PC-3 (cell line): ENCODE data around the gene ATG4B. TPM values are rescaled to one million over a fixed set of nuclear protein-coding genes. Genes with fewer than 3 reads are reported as not detected.

Experiments used
- ATAC-seq: fragments of 200-7000 bp; cut with Tn5 transposase; 2 replicates; pipeline ENCODE4 v1.9.1; 2020; ENCODE audit warnings: mild to moderate bottlenecking, moderate library complexity
- BruUV-seq: library from RNA; stranded (reverse); fragments of 400-500 nt; replicated peaks from 2 replicates; lab custom pipeline; 2021; lab: Mats Ljungman, UMichigan
- CTCF ChIA-PET: fragments of 300-600 bp; sonication (Branson Sonifier 250); formaldehyde crosslinking; loops from one replicate; lab custom pipeline; 2022; ENCODE audit warnings: antibody characterized with exemption; lab: Charles Lee
- POLR2A ChIA-PET: fragments of 300-600 bp; sonication (Branson Sonifier 250); formaldehyde crosslinking; loops from one replicate; lab custom pipeline; 2022; ENCODE audit warnings: antibody characterized with exemption; ENCODE audit not compliant: unreplicated experiment; lab: Charles Lee
- DNase-seq: peaks from one replicate; pipeline ENCODE4 v3.0.0-alpha.2; 2015
- H2AFZ ChIP-seq: fragments of 300-600 bp; sonication (generic); 2 replicates; pipeline ENCODE4 v1.6.0; 2016; ENCODE audit warnings: antibody characterized with exemption, low read length
- H3F3A ChIP-seq: fragments of 300-600 bp; sonication (generic); one replicate; pipeline ENCODE4 v1.6.0; 2017; ENCODE audit warnings: antibody characterized with exemption, low read length, control low read depth, mild to moderate bottlenecking; ENCODE audit not compliant: unreplicated experiment
- H3K27ac ChIP-seq: fragments of 300-600 bp; sonication (generic); 2 replicates; pipeline ENCODE4 v1.5.1; 2016; ENCODE audit warnings: mild to moderate bottlenecking, low read length
- H3K27me3 ChIP-seq: fragments of 300-600 bp; sonication (generic); 2 replicates; pipeline ENCODE4 v1.6.1; 2016; ENCODE audit warnings: low read length, mixed read lengths
- H3K36me3 ChIP-seq: fragments of 300-600 bp; sonication (generic); 2 replicates; pipeline ENCODE4 v1.6.1; 2016; ENCODE audit warnings: low read depth, mixed run types, low read length, mixed read lengths
- H3K4me1 ChIP-seq: fragments of 300-600 bp; sonication (generic); 2 replicates; pipeline ENCODE4 v1.5.1; 2016; ENCODE audit warnings: low read length; ENCODE audit not compliant: insufficient read depth
- H3K4me2 ChIP-seq: fragments of 300-600 bp; sonication (generic); 2 replicates; pipeline ENCODE4 v1.6.0; 2016; ENCODE audit warnings: low read length
- H3K4me3 ChIP-seq: fragments of 300-600 bp; sonication (generic); 2 replicates; pipeline ENCODE4 v1.5.1; 2016; ENCODE audit warnings: mild to moderate bottlenecking, low read length, mixed read lengths
- H3K79me2 ChIP-seq: fragments of 300-600 bp; sonication (generic); 2 replicates; pipeline ENCODE4 v1.6.1; 2017; ENCODE audit warnings: low read length, mixed read lengths
- H3K9ac ChIP-seq: fragments of 300-600 bp; sonication (generic); 2 replicates; pipeline ENCODE4 v1.6.0; 2016; ENCODE audit warnings: mild to moderate bottlenecking, low read length
- H3K9me2 ChIP-seq: fragments of 300-600 bp; sonication (generic); replicated peaks from 2 replicates; pipeline ENCODE4 v1.6.1; 2016; ENCODE audit warnings: mixed run types, low read length, mixed read lengths
- H3K9me3 ChIP-seq: fragments of 300-600 bp; sonication (generic); 2 replicates; pipeline ENCODE4 v1.6.1; 2016; ENCODE audit warnings: low read length, mixed read lengths
- H4K20me1 ChIP-seq: fragments of 300-600 bp; sonication (generic); 2 replicates; pipeline ENCODE4 v1.6.1; 2016; ENCODE audit warnings: low read length, mixed read lengths
- EZH2 ChIP-seq: fragments of 300-600 bp; sonication (generic); IDR thresholded peaks from one replicate; pipeline ENCODE4 v1.6.1; 2017; ENCODE audit warnings: antibody characterized with exemption, mild to moderate bottlenecking, low read length; ENCODE audit not compliant: unreplicated experiment
- EZH2phosphoT487 ChIP-seq: fragments of 300-600 bp; sonication (generic); IDR thresholded peaks from 2 replicates; pipeline ENCODE4 v1.6.1; 2018; ENCODE audit warnings: mild to moderate bottlenecking, antibody characterized with exemption, low read length, borderline replicate concordance
- intact Hi-C: fragments of 100-400 bp; cut with micrococcal nuclease; formaldehyde crosslinking; loops from 2 replicates; pipeline ENCODE4 v1.9.0; 2023
- total RNA-seq: library from RNA; depleted of rRNA; stranded (reverse); fragments of >200 nt; gene quantifications from 2 replicates; pipeline ENCODE4 v1.2.3, GENCODE V29; 2014
- TF ChIP-seq, protein P1 (sequence below): fragments of 300-600 bp; sonication (generic); conservative IDR thresholded peaks from 2 replicates; pipeline ENCODE4 v1.5.1; 2017; ENCODE audit warnings: antibody characterized with exemption, low read depth, mild to moderate bottlenecking, low read length

ATG4B gene
- total RNA-seq, 1 experiment from 2014 or later: 83.0 TPM

DNA sequence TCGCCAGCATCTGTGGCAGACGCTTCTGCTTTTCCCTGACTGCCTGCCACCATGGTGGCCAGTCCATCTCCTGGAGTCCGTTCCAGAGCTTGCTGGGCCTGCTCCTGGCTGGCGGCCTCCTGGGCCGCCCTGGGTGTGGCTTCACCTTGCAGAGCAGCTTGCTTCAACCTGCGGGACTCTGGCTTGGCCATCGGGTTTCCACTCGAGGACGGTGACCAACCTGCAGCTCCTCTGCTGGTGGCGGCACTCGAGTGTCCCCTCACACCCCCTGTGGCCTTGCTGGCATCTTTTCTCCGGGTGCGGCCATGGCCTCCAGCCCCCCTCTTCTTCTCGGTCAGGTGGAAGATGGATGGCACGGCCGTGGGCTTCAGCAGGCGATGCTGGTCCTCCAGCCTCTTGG, 3.9 kb upstream of the ATG4B start:
- ChIA-PET CTCF (no interaction called here), POLR2A (no interaction called here)
- TF ChIP-seq EZH2phosphoT487 (no peak), EZH2 (no peak)
- TF ChIP-seq, protein P1, sequence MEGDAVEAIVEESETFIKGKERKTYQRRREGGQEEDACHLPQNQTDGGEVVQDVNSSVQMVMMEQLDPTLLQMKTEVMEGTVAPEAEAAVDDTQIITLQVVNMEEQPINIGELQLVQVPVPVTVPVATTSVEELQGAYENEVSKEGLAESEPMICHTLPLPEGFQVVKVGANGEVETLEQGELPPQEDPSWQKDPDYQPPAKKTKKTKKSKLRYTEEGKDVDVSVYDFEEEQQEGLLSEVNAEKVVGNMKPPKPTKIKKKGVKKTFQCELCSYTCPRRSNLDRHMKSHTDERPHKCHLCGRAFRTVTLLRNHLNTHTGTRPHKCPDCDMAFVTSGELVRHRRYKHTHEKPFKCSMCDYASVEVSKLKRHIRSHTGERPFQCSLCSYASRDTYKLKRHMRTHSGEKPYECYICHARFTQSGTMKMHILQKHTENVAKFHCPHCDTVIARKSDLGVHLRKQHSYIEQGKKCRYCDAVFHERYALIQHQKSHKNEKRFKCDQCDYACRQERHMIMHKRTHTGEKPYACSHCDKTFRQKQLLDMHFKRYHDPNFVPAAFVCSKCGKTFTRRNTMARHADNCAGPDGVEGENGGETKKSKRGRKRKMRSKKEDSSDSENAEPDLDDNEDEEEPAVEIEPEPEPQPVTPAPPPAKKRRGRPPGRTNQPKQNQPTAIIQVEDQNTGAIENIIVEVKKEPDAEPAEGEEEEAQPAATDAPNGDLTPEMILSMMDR: no peak
- Histone ChIP-seq H3K9me2 (no peaks in the 10 kb centered on the region), H3K4me3 (no peak overlapping the region), H3K9me3 (no peaks in the 10 kb centered on the region), H3K27ac (no peak overlapping the region), H3K36me3 (peaks cover 12% of the 10 kb centered on the region; the same call in 1 of the 2 replicates), H4K20me1 (peaks cover 14% of the 10 kb centered on the region; the same call in 1 of the 2 replicates), H3K4me1 (peaks cover 10% of the 10 kb centered on the region), H2AFZ (no peak overlapping the region), H3K79me2 (peaks cover 87% of the 10 kb centered on the region), H3K9ac (no peak overlapping the region), H3K4me2 (no peak overlapping the region), H3F3A (no peaks in the 10 kb centered on the region), H3K27me3 (no peaks in the 10 kb centered on the region)
- BruUV-seq: no TSS peak
- no peak for ATAC-seq
- DNase-seq: no peak
- intact Hi-C loops: no loop called here

DNA sequence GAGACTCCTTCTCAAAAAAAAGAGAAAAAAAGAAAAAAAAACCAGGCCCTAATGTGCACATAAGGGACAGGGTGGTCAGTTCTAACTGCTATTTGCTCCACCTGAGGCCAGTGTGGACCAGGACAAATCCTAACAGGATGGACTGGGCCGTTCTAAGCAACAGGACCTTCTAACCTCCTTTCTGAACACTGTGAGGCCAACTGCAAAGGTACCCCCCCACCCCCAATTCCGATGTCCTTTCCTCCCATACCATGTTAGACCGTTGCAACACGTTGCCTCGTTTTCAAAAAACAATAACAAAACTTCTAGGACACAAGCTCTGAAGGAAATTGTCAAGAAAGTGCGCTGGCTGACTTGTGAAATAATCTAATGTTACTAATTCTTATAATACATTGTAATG, 1.7 kb upstream of the ATG4B start:
- no peaks in the 10 kb centered on the region for H3F3A ChIP-seq
- intact Hi-C loops: loop anchor here (5.0 kb wide), 1 partner anchor 78 kb away; the partner anchor contains the start of gene BOK
- ATAC-seq (no peak), DNase-seq (no peak)
- peaks cover 89% of the 10 kb centered on the region for H3K79me2 ChIP-seq
- CTCF ChIA-PET: interaction anchor here (0.6 kb wide), 1 partner anchor 223 kb away, joined by 3 read pairs; no protein-coding TSS in a partner anchor
- H3K9me3 ChIP-seq: no peaks in the 10 kb centered on the region
- H2AFZ ChIP-seq: peak overlapping the region; percentile 87
- BruUV-seq: TSS peak; percentile 31
- H3K9me2 ChIP-seq: no peaks in the 10 kb centered on the region
- H3K9ac ChIP-seq: peak overlapping the region; percentile 97
- H3K27ac ChIP-seq: peak overlapping the region; percentile 37; the same call in 1 of the 2 replicates
- peak overlapping the region; percentile 100 for H3K4me2 ChIP-seq
- H3K27me3 ChIP-seq: no peaks in the 10 kb centered on the region
- no peak for TF ChIP-seq EZH2phosphoT487
- TF ChIP-seq, protein P1: no peak
- no peak for TF ChIP-seq EZH2
- peak overlapping the region; percentile 100 for H3K4me3 ChIP-seq
- peaks cover 25% of the 10 kb centered on the region; the same call in 1 of the 2 replicates for H4K20me1 ChIP-seq
- peaks cover 22% of the 10 kb centered on the region for H3K36me3 ChIP-seq
- H3K4me1 ChIP-seq: peaks cover 17% of the 10 kb centered on the region
- POLR2A ChIA-PET: no interaction called here
